ENCODE results near the gene KCNIP4. TPM values are rescaled to one million over a fixed set of nuclear protein-coding genes. Genes with fewer than 3 reads are reported as not detected.

The KCNIP4 gene
- polyA plus RNA-seq, 5 donors: 2.2 to 5.2 (median 4.9) TPM

DNA sequence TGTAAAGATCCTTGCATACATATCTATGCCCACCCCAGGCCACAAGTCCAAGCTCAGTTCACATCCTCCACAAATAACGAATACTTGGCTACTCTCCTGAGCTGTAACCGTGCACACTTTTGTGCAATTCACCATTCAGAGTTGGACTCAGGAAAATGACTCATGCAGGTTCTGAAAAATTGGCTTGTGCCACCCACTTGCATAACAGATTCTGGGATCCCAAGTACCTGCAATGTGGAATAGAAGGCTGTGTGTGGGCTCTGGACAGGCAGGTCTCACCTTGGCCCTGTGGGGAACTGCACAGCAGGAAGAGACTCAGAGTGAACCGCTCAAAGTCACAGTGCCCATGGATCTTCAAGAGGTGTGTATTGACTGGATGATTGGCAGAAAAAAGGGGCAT lies 745.6 kb downstream of the KCNIP4 start:
- no peak for DNase-seq

DNA sequence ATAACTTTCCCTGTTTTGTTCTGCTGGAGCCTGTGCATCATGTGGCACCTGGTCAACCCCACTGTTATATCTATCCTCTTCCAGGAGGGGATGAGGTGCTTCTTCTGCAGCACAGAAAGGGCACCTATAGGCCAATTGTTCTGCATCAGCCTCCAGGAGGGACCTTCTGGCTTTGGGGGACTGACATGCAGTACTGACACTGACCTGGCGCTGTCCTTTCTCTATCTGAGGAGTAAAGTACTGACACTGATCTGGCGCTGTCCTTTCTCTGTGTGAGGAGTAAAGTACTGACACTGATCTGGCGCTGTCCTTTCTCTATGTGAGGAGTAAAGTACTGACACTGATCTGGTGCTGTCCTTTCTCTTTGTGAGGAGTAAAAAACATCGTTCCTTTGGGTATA lies 749.9 kb downstream of the KCNIP4 start:
- no peak for DNase-seq

DNA sequence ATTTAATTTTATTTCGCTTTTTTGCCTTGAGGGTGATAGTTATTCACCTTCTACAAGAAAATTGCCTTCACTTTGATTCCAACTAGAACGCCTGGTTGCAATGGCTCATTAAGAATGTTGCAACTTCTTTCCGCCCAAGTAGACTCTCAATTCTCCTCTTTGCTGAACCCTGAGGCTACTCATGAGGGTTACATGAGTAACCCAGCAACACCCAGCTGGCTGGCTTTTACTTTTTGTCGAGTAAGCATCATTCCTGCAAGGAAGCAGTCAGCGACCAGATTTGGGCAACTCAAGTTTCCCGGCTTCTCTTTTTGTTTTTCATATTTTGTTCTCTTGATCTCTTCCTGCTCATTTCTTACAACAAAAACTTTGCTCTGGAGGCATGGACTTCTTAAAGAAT lies 752.9 kb downstream of the KCNIP4 start:
- no peak for DNase-seq

DNA sequence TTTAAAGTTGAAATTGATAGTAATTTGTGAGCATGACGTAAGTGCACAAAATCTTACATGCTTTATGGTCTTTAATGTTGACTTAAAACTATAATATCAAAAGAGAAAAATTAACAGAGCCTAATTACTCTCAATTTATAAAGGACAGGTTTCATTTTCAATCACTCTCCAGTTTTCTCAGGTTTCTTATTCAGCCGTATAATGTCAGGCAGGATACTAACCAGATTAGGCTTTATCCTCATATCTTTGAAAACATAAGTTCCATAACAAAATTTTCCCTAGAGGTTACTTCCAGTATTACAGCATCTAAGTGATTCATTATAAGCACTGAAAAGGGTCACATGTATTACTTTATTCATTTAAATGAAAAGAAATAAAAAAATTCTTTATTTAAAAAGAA lies 756.2 kb downstream of the KCNIP4 start:
- no peak for DNase-seq

DNA sequence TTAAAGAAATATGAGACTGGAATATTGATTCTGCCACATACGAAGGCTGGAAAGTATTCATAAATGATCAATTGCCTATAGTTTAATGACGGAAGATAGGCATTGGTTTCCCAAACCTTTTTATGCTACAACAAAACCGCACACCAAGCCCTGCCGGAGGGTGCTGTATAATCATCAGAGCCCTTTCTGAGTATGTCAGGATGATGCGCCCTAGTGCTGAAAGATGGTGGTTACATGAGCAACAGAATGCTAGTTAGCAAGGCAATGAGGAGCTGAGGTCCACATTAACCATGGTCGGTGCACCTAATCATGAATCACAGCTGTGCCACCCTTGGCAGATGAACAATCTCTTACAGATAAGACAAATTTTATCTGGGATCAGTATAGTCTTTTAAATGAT lies 757.3 kb downstream of the KCNIP4 start:
- DNase-seq: no peak

DNA sequence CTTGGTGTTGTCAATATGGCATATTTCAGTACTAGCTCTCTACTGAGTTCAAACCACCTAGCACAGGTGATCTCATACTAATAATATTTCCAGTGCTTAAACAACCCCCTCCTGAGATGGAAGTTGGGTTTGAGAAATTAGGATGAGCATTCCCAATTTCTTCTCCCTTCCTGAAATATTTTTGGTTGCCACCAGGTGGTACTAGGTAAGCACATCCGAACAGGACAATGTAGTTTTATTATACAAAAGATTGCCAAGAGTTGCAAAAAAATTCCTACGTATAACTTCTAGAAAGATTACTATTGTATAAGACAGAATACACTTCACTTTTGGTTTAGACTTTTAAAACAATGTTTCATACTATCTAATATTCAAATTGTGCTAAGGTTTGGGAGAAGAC lies 763.8 kb downstream of the KCNIP4 start:
- no peak for DNase-seq

DNA sequence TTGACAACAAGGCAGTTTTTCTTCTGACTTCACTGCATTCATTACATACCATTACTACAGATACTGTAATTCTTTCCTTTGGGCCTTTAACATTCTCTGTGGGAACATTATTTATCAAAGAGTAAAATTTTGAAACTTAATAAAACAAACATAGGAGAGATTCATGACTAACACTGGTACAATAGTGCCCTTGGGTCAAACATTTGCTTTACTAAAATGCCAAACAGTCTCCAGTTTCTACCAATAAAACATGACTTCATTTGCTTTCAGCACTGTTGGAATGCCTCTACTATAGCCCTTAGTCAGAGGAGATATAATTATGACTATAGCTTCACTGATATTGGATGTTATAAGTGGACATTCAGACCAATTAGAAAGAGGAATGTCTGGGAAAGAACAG lies 766.9 kb downstream of the KCNIP4 start:
- no peak for DNase-seq

DNA sequence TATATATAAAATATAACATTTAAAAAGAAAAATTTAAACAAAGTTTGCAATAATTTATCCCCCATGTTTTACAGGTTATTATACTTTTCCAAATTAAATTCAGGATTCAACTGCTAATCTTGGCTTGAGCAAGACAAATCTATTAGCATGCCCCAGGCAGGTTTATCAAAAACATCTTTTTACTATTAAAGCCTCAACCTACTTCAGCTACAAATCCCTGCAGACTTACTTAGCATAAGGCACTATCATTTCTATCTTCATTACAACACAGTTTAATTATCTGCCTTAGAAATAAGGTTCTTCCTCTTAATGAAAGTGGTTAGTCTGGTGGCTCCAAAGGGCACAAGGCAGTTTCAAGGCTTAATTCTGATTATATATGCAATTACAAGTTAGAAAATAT lies 770.7 kb downstream of the KCNIP4 start:
- DNase-seq: no peak

DNA sequence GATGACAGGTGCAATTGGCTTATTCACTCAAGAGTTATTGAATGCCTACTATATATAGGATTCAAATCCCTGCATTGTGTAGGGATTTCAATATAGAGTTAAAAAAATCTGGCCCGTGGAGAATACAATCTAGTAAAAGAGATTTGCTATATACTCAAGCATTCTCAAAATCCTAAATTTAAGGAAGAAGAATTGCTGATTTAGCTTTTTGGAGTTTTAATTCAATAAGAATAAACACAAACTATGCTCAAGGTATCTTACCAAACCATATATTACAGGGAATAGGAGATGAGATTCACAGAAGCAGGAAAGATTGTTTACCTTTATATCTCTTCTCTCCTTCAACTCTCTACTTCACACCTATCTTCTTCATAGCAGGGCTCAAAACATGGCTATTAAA lies 771.5 kb downstream of the KCNIP4 start:
- no peak for DNase-seq

DNA sequence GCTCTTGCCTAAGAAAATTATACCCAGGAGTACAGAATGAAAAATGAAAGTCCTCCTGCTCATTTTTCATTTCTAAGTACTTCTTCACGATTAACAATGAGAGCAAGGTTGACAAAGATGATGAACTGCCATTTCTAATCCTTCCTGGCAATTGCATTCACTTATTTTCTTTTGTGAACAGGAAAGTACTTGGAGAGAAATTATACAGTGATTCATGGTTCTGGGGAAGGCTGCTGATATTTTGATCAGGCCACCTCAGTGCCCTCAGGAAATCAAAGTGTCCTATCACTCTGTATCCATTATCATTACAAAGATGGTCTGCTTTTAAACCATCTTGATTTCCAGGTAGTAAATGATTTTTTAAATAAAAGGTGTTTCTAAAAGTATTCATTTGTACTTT lies 780.9 kb downstream of the KCNIP4 start:
- no peak for DNase-seq

DNA sequence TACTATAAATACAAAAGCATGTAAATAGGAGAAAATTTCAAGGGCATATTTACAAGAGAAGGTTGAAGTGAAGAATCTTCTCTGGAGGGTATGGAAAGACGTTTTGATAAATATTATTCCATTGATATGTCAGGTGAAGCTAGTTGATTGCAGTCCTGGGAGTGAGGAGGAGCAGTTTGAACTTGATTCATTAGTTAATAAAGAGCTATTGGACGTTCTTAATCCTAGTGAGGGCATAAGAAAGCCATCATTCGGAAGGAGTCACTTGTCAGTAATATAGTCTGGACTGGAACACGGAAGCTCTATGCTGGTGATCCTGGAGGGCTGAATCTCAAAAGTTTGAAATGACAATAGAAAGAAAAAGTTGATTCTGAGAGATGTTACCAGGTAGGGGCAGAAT lies 793.2 kb downstream of the KCNIP4 start:
- DNase-seq: no peak

DNA sequence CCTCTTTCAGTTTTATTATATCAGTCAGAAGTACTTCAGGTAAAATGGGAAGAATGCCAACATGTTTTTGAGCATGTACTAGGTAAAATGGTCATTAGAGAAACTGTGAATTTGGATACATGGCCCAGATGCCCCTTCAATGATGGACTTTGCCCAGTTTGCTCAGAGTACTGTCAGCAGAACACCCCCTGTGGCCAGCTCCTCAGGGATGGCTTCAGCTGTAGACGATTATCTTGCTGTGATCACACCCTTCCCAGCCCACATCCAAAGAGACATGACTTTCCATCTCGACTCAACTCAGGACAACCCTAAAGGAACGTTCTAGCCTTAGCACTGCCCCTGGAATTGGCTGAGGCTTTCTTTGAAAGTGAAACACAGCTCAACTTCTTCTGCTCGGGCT lies 809.2 kb downstream of the KCNIP4 start:
- no peak for DNase-seq

DNA sequence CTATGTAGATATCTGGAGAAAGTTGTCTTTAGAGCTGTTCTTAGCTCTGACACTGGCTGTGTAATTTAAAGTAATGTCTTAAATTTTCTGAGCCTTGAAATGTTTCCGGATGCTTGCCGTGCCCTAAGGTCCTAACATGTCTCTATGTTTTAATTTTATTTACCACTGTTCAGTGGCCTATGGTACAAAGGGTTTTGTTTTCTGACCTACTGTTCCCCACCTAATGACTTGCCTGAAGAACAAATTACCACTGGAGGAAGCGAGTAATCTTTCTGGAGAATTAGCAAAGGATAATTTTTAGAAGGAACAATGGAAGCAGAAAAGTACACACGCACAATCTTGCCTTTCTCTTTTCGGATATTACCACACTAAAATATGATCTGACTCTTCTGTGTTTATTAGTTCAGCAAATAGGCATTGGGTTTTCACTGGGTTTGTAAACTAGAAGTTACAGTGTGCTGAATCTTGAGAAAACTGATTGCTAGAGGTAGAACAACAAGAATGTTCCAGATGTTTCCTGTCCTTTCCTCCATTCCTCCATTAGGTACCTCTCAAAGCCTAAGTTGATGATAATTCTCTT lies 812.4 kb downstream of the KCNIP4 start:
- DNase-seq: no peak

DNA sequence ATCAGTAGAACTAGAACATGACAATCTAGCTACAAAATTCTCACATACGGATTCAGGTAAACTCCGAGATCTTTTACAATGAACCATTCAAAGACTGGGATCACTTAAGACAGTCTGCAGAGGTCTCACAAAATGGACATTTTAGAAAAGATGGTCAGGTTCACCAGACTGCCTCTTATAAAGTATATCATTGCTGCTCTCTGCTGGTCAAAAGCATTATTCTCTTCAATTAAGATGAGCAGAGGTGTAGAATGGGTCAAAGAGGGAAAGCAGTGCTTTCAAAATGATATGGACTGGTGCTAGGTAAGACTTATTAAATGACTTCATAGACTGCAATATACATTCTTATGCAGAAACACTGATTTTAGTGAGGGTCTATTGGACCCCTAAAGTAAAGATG lies 813.6 kb downstream of the KCNIP4 start:
- no peak for DNase-seq

DNA sequence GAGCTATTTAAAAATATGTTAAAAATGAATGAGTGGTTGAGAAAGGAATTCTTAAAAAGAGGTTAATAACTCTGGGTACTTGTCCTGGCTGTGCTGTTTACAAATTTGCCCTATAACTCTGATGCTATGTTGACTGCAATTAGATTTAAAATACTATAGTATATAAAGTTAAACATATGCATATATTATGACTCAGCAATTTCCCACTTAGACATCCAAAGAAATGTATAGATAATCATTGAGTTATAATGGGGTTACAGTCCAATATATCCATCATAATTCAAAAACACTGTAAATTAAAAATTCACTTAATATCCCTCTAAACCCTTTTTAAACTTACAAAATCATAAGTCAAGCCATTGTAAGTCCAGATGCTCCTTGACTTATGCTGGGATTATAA lies 818.0 kb downstream of the KCNIP4 start:
- DNase-seq: no peak

DNA sequence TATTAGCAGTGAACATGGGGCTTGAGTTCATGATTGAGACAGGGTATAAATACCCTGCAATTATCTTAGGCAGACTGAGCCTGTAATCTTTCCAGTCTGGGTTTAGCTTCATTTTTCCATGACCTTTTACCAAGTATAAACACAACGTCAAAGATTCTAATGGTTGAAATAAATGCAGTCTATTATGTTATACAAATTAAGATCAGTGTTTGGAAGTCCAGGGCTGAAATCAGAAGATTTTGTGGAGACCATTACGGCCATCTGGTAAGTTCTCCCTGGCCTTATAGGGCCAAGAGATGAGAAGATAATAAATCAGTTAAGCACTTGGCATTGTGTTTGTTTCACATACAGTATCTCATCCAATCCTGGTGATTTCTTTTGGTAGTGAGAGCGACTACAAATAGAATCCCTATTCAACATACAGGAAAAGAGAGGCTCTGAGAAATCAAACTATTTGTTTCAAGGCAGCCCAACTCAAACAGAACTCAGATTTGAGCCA lies 822.5 kb downstream of the KCNIP4 start:
- no peak for DNase-seq

DNA sequence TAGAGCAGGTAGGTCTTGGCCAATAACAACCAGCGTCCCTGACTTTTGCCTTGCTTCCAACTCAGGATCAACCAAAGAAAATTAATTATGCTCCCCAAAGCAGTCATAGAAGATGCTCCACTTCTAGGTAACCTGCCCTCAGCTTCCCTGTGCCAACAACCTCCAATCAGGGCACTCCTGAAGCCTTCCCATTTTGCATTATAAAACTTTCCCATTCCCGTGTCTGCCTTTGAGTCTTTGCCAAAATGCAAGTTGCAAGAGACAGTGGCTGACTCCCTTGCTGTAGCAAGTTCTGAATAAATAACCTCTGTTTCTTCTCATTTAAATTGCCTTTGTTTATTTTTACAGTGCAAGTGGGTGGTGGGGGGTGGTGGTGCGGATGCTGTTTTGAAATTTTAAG lies 830.3 kb downstream of the KCNIP4 start:
- no peak for DNase-seq

DNA sequence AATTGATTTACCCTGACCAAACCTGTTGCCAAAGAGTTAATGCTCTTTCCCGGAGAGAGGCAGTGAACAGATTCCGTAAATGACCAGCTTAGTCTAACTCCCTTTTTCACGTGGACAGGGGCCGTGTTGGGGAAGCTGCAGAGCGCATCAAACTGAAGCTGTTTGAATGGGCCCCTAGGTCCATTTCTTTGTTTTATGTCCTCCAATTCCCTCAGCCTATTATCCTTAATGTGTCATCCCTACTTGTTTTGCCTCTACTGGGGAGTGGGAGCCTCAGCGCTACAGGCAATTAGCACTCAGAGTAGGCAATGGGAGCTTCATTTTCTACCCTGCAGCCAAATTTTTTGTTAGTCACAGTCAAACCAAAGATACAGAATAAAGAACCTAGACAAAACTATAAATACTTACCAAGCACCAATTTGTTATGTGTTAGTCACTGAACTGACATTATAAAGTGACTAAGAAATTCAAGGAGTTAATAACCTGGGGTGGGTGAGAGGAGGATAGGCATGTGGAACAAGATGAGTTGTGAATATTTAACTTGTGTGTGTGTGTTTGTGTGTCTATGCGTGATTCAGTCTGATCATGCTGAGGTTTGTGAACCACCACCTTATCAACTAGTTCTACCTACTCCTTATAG lies 830.9 kb downstream of the KCNIP4 start:
- DNase-seq: no peak

DNA sequence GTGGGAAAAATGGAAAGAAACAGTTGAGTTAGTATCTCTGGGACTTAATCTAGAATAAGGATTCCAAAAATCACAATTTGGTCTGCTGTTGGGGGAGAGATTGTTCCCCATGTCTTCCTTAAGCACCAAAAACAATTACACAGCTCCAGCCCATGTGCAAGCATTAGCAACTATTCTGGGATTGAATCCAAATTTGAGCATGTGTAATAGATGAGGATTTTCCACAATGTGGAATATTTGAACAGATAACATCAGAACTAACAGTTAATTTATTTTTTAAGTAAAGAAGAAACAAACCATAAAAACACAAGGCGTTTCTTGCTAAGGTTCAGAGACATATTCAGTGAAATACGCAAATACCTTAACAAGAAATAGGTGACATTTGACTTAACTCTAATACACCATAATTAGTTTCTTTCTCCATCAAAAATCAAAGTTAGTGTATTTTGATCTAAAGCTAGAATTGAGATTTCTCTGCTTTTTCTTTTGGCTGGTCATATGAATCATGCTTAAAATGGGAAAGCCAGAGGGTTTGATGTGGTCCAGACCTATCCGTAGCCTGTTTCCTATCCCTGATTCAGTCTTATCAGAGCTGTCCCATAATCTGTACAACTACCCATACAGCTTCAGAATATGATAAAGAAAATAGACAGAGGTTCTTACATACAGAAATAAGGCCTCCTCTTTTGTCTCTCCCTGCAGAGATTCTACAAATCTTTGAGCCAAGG lies 834.9 kb downstream of the KCNIP4 start:
- DNase-seq: peak; percentile 26 to 39

DNA sequence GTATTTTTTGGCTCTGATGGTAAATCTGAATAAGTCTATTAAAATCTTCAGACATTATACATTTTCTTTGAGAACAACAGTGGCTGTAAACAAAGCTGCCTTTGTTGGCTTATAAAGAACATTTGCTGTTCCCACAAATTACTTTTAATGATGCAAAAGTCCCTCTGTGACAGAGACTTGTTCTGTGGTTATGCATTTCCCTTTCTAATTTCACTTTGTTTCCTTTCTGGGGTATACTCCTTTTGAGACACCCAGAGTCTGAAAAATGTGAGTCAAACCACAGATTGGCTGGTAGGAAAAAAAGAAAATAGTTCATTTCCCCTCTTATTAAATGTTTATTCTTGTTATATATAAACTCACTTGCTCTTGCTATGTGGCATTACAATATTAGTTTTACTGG lies 845.9 kb downstream of the KCNIP4 start:
- no peak for DNase-seq

DNA sequence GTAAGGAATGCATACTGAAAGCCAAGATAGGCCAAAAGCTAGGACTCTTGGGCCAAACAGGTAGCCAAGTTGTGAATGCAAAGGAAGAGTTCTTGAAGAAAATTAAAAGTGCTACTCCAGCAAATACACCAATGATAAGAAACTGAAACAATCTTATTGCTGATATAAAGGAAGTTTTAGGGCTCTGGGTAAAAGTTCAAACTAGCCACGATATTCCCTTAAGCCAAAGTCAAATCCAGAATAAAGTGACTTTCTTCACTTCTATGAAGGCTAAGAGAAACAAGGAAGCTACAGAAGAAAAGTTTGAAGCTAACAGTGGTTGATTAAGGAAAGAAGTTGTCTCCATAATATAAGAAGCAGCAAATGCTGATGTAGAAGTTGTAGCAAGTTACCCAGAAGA lies 850.7 kb downstream of the KCNIP4 start:
- no peak for DNase-seq

DNA sequence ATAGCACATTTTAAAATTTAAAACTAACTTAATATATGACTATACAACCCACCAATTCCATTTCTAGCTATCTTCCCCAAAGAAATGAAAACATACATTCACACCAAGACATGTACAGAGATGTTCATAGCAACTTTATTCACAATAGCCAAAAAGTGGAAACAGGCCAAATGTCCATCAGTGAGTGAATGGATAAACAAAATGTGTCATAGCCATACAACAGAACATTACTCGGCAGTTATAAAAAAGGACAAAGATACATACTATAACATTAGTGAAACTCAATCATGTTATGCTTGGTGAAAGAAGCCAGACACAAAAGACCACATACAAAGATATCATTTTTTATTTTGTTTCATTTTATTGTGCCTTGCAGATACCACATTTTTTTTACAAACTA lies 851.5 kb downstream of the KCNIP4 start:
- no peak for DNase-seq

DNA sequence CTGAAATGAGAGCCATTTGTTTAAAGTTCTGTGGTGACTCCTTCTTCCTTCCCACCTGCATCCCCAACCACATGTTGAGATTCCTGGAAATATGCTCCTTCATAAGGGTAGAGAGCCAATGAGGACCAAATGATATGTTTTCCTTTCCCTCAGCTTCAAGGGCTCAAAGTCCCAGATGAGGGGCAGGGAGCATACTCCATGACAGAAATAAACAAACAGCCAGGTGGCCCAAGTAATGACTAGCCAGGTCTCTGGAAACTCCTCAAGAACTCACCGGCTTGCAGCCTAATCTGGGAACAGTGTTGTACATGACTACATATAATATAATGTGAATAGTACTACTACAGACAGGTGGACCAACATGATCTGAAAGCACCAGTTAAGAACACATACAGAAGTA lies 856.0 kb downstream of the KCNIP4 start:
- DNase-seq: no peak

Measured in right lung (tissue), 5 donors.